Ureter (tissue), 1 donor: Measurements from ENCODE around the gene CTBP1. TPM values are rescaled to one million over a fixed set of nuclear protein-coding genes. Genes with fewer than 3 reads are reported as not detected.

Source experiments
- DNase-seq: peaks from one replicate; pipeline ENCODE4 v3.0.0-alpha.2; 2020; ENCODE audit warnings: low spot score
- total RNA-seq: library from RNA; stranded (reverse); gene quantifications from one replicate; pipeline ENCODE4 v1.2.4, GENCODE V29; 2023
- donor health status: DM: yes; HTN: yes; CAD: no.

The CTBP1 gene
- total RNA-seq, 1 donor from 2014 or later = 171 TPM

DNA sequence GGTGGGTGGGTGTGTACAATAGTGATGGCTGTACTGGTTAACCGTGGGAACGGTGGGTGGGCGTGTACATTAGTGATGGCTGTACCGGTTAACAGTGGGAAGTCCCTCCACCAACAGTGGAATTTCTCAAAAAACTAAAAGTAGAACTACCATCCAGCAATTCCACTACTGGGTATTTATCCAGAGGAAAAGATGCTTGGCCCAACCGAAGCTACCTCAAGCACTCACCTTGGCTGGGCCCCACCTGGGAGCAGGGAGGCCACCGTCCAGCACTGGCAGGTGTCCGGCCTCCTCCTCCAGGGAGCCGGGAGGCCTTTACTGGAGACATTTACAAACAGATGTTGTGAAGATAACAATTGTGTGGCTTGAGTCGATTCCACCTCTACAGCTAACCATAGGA, 34.8 kb upstream of the CTBP1 start:
- DNase-seq = no peak

DNA sequence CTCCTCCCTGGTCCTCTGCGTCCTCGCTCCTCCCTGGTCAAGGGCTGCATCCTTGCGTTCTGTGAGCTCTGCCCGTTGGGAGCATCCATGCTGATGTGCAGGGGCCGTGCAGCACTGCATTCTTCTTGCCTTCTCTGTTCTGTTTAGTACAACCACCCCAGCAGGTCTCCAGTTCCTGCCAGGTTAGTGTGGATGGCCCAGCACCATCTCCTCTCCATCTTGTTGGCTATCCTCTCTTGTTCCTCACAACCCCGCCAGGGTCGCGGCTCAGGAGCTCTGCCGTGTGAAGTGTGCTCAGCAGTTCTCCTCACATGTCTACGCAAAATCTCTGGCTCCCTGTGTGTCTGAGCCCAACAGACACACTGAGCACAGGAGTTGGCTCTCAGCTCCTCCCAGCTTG, 30.3 kb upstream of the CTBP1 start:
- no peak for DNase-seq

DNA sequence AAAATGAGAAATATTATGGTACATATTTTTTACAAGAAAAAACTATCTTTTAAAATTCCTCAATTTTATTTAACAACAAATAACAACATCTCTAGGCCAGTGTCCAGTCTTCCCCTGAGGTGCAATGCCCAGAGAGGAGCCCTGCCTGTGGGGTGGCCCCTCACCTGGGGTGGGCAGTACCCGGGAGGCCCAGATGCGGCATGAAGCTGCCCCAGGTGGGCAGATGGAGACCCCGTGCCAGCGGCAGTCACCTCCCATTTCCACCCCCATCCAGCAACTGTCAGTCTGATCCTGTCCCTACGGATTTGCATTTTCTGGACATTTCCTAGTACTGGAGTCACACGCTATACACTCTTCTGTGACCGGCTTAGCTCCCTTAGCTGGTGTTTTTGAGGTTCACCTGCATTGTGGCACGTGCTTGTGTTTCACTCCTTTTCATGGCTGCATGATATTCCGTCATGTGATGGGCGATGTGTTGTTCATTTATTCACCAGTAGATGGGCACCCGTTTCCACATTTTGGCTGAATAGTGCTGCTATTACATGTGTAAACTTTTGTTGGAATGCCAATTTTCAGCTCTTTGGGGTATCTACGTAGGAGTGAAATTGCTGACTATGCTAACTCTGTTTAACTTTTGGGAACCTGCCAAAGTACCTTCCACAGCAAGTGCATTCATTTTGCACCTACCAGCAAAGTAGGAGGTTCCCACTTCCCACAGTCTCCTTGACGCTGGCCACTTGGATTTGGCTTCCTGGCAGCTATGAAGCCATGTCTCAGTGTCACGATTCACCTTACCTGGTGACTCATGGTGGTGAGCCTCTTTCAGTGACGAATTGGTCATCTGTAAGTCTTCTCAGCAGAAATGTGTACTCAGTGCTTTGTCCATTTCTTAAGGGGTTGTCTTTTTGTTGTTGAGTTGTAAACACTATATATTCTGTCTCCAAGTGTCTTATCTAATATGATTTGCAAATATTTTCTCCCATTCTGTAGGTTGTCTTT, 29.0 kb upstream of the CTBP1 start:
- DNase-seq = no peak

DNA sequence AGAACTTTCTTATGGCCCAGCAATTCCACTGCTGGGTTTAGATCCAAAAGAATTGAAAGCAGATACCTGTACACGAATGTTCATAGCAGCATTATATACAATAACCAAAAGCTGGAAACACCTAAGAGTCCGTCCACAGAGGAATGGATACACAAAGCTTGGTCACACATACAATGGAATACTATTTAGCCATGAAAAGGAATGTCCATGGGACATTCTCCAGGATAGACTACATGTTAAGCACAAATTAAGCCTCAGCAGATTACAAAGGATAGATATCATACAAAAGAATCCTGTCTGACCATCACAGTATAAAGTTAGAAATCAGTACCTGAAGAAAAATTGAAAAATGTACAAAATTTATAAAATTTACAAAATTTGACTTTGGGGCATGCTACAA, 28.1 kb upstream of the CTBP1 start:
- no peak for DNase-seq

DNA sequence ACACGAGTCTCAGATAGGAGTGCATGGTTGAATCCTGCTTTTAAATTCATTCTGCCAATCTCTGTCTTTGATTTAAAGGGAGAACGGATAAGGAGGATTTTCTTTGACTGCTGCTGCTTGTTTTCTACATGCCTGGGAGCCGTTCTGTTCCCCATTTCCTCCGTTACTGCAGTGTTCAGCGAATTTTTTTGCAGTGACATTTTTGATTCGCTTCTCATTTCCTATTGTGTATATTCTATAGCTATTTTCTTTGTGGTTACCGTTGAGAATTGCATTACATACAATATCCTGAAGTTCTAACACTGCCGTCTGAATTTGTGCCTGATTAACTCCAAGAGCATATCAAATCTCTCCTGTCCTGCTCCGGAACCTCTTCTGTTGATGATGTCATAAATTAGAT, 25.9 kb upstream of the CTBP1 start:
- no peak for DNase-seq

DNA sequence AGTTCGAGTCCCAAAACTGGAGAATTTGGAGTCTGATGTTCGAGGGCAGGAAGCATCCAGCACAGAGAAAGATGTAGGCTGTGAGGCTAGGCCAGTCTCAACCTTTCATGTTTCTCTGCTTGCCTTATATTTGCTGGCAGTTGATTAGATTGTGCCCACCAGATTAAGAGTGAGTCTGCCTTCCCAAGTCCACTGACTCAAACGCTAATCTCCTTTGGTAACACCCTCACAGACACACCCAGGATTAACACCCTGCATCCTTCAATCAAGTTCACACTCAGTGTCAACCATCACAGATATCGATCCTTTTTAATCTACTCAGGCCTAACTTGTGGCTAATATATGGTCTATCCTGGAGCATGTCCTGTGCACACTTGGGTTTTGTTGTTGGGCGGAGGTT, 22.8 kb upstream of the CTBP1 start:
- no peak for DNase-seq

DNA sequence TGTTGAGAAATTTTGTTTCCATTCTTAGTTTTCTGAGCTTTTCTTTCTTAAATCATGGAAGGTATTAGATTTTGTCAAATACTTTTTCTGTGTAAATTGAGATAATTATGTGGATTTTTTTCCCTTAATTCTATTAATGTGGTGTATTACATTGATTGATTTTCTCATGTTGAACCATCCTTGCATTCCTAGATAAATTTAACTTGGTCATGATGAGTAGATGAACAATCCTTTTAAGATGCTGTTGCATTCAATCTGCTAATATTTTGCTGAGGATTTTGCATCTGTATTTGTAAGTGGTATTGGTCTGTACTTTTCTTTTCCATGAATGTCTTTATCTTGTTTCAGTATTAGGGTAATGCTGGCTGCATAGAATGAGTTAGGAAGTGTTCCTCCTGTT, 20.3 kb upstream of the CTBP1 start:
- DNase-seq = no peak

DNA sequence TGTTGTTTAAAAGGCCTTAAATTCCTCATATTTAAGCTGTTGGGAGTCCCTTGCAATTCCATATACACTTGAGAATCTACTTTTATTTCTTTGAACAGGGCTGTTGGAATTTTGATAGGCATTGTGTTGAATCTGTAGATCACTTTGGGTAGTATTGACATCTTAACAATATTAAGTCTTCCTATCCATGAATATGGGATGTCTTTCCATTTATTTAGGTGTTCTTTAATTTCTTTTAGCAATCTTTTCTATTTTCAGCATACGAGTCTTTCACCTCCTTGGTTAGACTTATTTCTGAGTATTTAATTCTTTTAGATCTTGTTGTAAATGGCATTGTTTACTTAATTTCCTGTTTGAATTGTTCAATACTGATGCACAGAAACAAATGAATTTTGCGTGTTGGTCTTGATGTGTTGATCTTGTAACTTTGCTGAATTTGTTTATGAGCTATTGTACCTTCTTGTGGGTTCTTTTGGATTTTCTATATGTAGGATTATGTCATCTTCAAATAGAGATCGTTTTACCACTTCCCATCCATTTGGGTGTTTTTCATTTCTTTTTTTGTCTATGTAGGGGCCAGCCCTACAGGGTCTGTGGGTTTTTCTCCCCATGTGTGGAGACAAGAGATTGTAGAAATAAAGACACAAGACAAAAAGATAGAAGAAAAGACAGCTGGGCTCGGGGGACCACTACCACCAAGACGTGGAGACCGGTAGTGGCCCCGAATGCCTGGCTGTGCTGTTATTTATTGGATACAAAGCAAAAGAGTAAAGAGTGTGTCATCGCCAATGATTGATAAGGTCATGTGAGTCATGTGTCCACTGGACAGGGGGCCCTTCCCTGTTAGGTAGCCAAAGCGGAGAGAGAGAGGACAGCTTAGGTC, 18.2 kb upstream of the CTBP1 start:
- no peak for DNase-seq

DNA sequence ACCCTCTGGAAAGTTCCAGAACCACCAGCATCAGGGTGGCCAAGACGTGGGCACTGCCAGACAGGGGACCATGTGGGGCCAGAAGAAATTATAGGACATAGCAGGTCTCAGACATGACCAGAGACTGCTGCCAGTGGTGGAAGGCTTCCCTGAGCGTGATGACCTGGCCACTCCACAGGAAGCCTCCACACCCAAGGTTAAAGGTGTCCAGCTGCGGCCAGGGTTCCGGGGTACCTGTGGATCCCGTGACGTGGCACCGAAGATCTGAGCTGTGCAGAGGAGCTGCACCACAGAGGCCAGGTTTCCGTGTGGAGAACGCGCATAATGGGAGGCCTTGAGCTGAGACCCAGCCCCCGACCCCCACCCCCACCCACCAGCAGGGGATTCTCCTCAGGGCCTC, 16.4 kb upstream of the CTBP1 start:
- no peak for DNase-seq

DNA sequence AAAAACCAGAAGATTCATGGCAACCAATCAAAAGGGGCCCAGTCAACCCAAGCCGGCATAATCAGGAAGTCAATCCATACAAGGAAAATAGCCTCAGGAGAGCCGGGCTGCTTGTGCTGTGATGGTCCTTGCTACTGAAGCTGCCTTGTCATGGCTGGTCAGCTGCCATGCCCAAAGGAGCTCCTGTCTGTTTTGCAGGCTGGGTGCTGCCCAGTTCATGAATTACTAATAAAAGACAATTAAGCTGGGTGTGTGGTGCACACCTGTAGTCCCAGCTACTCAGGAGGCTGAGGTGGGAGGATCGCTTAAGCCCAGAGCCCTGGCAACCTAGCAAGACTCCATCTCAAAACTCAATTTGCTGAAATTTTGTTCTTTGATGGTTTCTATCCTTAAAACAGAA, 16.0 kb upstream of the CTBP1 start:
- no peak for DNase-seq

DNA sequence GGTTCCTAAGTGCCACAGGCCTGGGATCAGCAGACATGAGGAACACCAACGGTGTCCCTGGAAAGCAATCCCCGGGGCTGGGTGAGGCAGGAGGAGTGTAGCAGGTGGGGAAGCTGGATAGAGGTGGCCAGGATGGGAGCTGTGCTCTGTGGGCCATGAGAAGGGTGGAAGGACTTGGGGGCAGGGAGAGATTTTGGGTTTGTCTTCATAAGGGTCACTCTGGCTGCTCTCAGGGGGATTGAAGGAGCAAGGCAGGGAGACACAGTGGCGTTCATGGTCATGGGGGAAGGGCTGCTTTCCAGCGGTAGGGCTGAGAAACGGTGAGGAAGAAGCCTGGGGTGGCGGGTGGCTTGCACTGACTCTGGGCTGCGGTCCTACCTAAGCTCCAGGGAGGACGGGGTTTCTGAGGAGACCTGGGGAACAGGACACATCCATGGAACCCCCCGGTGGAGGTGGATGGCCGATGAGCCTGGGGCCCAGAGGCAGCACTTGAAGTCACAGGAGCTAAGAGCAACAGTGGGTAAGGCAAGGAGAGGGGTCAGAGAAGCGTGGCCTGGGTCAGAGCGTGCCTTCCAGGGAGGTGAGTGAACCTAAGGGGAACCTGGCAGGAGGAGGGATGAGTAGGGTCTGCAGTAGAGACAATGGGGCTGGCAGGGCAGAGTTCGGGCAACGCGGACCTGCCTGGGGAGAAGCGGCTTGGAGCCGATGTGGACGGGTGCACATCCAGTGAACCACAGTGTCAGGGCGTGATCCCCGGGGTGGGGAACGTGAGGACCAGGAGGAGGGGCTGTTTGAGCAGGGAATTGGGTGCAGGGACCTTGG, 12.4 kb upstream of the CTBP1 start:
- DNase-seq = no peak

DNA sequence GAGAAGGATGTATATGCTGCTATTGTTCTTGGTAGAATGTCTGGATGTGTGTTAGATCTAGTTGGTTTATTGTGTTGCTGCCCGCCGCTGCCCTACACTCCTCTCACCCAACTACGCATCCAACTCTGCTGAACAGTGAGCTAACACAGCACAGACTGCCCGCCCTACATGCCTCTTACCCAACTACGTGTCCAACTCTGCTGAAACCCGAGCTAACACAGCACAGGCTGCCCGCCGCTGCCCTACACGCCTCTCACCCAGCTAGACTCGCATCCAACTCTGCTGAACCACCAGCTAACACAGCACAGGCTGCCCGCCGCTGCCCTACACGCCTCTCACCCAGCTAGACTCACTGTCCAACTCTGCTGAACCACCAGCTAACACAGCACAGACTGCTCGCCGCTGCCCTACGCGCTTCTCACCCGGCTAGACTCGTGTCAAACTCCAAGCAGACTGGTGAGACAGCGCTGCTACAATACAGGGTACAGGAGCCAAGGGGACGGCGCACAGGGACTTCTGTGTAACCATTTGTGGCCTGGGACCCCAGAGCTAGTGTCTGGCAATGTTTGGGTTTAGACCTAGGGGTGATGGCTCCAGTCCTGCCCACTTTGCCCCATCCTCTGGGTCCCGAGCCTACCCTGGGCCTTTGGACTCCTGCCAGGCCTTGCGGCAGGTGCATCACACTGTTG, 11.6 kb upstream of the CTBP1 start:
- DNase-seq = no peak

DNA sequence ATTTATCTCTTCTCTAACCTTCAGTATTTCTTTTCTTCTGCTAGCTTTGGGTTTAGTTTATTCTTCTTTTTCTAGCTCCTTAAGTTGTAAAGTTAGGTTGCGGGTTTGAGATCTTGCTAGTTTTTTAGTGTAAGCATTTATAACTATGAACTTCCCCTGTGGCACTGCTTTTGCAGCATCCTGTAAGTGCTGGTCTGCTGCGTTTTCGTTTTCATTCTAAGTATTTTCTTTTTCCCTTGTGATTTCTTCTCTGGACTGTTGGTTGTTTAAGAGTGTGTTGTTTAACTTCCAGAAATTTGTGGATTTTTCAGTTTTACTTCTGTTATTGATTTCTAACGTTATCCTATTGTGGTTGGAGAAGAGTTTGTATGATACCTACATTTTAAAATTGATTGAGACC, 11.0 kb upstream of the CTBP1 start:
- DNase-seq = no peak

DNA sequence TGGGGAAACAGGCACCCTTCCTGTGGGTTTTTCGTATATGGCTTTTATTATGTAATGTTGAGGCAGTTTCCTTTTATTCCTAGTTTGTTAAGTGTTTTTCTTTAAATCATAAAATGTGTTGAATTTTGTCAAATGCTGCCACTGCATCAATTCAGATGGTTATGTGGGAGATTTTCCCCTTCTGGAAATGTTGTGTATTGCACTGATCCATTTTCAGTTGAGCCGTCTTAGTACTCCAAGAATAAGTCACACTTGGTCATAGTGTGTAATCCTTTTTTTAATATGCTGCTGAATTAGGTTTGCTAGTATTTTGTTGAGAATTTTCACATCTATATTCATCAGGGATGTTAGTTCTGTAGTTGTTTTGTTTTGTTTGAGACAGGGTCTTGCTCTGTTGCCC, 9.5 kb upstream of the CTBP1 start:
- DNase-seq = no peak

DNA sequence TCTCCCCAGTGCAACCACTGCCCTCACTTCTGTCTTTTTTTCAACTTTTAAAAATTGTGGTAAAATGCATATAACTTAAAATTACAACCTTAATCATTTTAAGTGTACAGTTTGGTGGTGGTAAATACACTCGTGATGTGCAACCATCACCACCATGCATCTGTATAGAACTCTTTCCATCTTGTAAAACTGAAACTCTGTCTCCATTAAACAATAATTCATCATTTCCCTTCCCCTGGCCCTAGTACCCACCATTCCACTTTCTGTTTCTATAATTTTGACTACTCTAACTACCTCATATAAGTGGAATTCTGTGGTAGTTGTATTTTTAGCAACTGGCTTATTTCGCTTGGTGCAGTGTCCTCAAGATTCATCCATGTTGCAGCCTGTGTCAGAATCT, 6.8 kb upstream of the CTBP1 start:
- DNase-seq = no peak

DNA sequence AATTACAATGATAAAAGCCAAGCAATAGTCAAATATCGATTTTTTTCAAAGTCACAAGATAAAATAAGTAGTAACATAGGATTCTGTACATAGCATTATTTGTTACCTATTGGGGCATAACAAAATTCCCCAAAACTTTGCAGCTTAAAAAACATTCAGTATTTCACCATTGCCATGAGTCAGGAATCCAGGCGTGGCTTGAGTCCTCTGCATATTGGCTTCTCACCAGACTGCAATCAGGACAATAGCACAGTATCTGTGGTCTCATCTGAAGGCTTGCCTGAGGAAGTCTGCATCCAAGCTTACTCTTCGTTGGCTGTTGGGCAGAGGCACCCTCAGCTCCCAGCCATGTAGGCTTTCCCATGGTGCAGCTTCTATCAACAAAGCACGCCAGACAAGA, 6.2 kb upstream of the CTBP1 start:
- DNase-seq = no peak

DNA sequence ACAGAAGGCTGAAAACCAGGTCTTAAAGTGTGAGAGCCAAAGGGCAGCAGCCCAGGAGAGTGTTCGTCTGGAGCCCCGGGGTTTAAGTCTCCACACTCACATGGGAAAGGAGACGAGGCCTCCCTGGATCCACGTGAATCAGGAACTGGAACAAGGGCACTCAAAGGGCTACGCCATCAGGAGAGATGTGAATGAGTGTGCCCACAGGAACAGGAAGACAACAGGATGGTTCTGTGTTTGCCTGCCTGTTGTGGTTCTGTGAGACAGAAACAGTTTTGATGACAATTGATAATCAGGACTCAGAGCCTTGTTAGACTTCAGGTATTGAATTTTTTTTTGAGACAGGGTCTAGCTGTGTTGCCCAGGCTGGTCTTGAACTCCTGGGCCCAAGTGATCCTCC, 4.9 kb upstream of the CTBP1 start:
- DNase-seq = no peak

DNA sequence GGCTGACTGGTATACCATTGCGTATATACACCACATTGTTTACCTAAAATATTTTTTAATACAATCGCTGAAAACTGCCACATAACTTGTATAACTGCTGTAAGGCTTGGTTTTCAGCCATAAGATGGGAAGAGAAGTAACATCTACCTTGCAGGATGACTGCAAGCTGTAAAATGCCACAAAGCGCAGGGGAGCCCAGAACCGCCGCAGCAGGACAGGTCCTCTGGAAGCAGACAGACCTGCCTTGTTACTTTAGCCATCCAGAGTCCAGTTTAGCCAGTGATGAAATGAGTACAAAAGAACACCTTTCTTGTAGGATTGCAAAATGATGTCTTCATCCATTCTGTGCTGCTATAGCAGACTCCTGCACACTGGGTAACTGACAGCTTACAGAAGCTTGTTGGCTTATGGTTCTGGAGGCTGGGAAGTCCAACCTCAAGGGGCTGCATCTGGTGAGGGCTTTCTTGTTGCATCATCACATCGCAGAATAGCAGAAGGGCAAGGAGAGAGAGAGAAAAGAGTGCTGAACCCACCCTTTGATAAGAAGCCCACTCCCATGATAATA, 4.1 kb upstream of the CTBP1 start:
- DNase-seq = no peak

DNA sequence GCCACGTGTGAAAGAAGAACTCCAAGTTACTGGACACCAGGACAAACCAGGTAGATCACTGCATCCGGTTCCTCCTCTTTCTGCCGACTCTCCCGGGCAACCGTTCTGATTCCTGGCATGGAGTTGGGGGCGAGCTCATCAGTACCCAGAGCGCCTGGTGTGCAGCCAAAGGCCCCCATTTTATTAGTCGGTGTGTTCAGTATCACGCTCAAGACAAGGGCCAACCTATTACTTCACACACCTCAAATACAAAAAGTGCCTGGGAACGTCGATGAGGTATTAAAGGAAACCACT, 2.8 kb upstream of the CTBP1 start:
- no peak for DNase-seq

DNA sequence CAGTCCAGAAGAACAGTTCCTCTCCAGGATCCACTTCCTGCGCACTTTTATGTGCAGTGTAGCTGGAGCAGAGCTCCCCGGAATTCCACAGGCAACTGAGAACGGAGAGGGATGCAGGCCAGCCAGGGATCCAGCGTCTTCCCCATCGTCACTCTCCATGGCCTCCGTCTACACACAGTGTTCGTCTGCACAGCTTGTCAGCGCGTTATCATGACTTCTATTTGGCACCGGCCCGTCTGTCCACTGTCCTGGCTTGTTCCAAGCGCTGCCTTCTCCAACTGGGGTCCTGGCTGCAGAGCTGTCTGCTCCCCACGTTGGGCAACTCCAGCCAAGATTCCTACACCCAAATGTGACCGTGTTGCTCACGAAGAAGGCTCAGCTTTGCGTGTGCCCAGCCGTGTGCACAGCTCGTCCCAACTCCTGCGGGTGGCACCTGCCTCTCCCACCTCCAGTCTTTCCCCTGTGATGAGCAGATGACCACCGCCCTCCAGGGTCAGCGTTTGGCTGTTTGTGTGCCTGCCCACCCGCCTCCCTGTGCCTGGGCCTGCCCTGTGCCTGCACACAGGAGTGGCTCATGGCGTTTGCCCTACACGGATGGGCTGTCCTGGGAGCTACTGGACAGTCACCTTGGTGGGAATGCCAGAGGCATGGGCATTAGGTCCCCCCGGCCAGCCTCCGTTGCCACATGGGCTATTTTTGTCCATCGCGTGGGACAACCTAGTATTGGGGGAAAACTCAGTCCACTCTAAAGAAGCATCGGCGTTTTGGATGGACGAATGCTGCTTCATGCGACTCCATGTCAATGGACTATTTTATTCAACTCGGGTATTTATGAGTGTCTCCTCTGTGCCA, 2.2 kb upstream of the CTBP1 start:
- DNase-seq = no peak

DNA sequence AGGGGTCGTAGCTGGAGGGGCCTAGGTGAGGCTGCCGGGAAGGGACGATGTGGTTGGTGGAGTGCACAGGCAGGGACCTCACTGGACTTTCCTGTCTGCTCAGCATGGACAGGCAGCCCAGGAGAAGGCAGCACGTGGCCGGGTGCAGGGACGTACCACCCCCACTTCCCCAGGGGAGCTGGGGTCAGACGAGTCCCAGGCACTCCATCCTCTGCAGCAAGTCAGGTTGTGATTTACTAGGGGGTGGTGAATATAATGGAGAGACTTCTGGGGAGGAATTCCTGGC, 1.5 kb upstream of the CTBP1 start:
- no peak for DNase-seq
